GM18520 (cell line): ENCODE data around the gene TRRAP.
"Not testable (repeated sequence)": the region's sequence is repeated elsewhere in the genome, so short reads cannot be mapped to it uniquely, and the experiment has no call there.

Source experiments
- ATAC-seq: cut with Tn5 transposase; IDR thresholded peaks from one replicate; pipeline ENCODE4 v1.9.1; 2021; ENCODE audit not compliant: unreplicated experiment

Gene TRRAP

GRCh38 chr7:98878365-98879197 lies at the start of gene TRRAP:
TRRAP (plus strand) TSS chr7:98878532; CDS start chr7:98881151, 2,619 bp downstream.
- ATAC-seq: peak; percentile 43

- ATAC-seq: no peak
Observed at GRCh38 chr7:98830972-98831548, 47.3 kb upstream of the TRRAP start.

- no peak for ATAC-seq
Observed at GRCh38 chr7:98831641-98832221, 46.6 kb upstream of the TRRAP start.

- ATAC-seq: no peak
Observed at GRCh38 chr7:98833022-98833421, 45.3 kb upstream of the TRRAP start.

GRCh38 chr7:98834949-98835348 lies 43.4 kb upstream of the TRRAP start:
- no peak for ATAC-seq

- no peak for ATAC-seq
Observed at GRCh38 chr7:98836811-98837629, 41.3 kb upstream of the TRRAP start.

- ATAC-seq: no peak
Observed at GRCh38 chr7:98837630-98837972, 40.7 kb upstream of the TRRAP start.

- ATAC-seq: no peak
Observed at GRCh38 chr7:98840096-98840495, 38.2 kb upstream of the TRRAP start.

GRCh38 chr7:98840722-98841121 lies 37.6 kb upstream of the TRRAP start:
- no peak for ATAC-seq

GRCh38 chr7:98841179-98841997 lies 36.9 kb upstream of the TRRAP start:
- ATAC-seq: no peak

- ATAC-seq: not testable (repeated sequence)
Observed at GRCh38 chr7:98842552-98842951, 35.8 kb upstream of the TRRAP start.

GRCh38 chr7:98848918-98849317 lies 29.4 kb upstream of the TRRAP start:
- ATAC-seq: no peak

- ATAC-seq: no peak
Observed at GRCh38 chr7:98852826-98853225, 25.5 kb upstream of the TRRAP start.

GRCh38 chr7:98855610-98856422 lies 22.5 kb upstream of the TRRAP start:
- ATAC-seq: no peak

GRCh38 chr7:98860071-98860470 lies 18.3 kb upstream of the TRRAP start:
- ATAC-seq: no peak

- no peak for ATAC-seq
Observed at GRCh38 chr7:98862203-98862602, 16.1 kb upstream of the TRRAP start.

- no peak for ATAC-seq
Observed at GRCh38 chr7:98862716-98863420, 15.5 kb upstream of the TRRAP start.

GRCh38 chr7:98863601-98864000 lies 14.7 kb upstream of the TRRAP start:
- ATAC-seq: no peak
